Measurements from ENCODE around the gene FCMR.
"Not testable (repeated sequence)": the region's sequence is repeated elsewhere in the genome, so short reads cannot be mapped to it uniquely, and the experiment has no call there.

Gene FCMR

GRCh38 chr1:206868264-206868663 is 53.5 kb downstream of the FCMR start:
- DNase-seq, result no peak

GRCh38 chr1:206867716-206868115 is 54.0 kb downstream of the FCMR start:
- DNase-seq, result no peak

GRCh38 chr1:206867239-206867638 is 54.5 kb downstream of the FCMR start:
- no peak for DNase-seq

- no peak for DNase-seq
These were observed 55.7 kb downstream of the FCMR start for GRCh38 chr1:206866062-206866461.

- peak; percentile 81 to 88 (median 84) for DNase-seq
These were observed 56.6 kb downstream of the FCMR start, which contains the start of gene IL20 for GRCh38 chr1:206864939-206865671. IL20 (plus strand) TSS chr1:206865623; CDS start chr1:206865853, 230 bp downstream.

- DNase-seq, result no peak
These were observed 58.5 kb downstream of the FCMR start for GRCh38 chr1:206863266-206863665.

- DNase-seq, result no peak
These were observed 61.6 kb downstream of the FCMR start for GRCh38 chr1:206860165-206860564.

- DNase-seq, result peak; percentile 81 to 92 (median 89)
These were observed 62.6 kb downstream of the FCMR start for GRCh38 chr1:206859082-206859521.

GRCh38 chr1:206856674-206857464 is 64.9 kb downstream of the FCMR start:
- no peak for DNase-seq

GRCh38 chr1:206855859-206856258 is 65.9 kb downstream of the FCMR start:
- no peak for DNase-seq

GRCh38 chr1:206854401-206855129 is 67.2 kb downstream of the FCMR start:
- DNase-seq, result peak in 1 of 3 donors; percentile 29

- not testable (repeated sequence) for DNase-seq
These were observed 68.0 kb downstream of the FCMR start for GRCh38 chr1:206853696-206854095.

Data from suppressor macrophage treated with lipopolysaccharide for 1 hour (primary cell).